Lung (tissue), 16 donors: ENCODE results near the gene DNAJC2. TPM values are rescaled to one million over a fixed set of nuclear protein-coding genes. Genes with fewer than 3 reads are reported as not detected.
A peak's percentile ranks its signal among the peaks of the same experiment; 100 is the strongest.

Experiments
- ATAC-seq: fragments of 200-7000 bp; cut with Tn5 transposase; one replicate; pipeline ENCODE4 v1.9.1; 2020; ENCODE audit warnings: moderate number of reproducible peaks; ENCODE audit not compliant: insufficient read depth, low FRiP score
- DNase-seq, 3 donors: peaks; one replicate each; pipeline ENCODE4 v3.0.0-alpha.2; 2013 to 2017
- H3K27ac ChIP-seq, 2 donors: one replicate each; pipeline ENCODE4 v1.5.1; 2013; ENCODE audit warnings: mild to moderate bottlenecking in 2 of 2, moderate library complexity in 2 of 2, control low read depth in 1 of 2, inconsistent platforms in 1 of 2, low read depth in 1 of 2, low read length in 1 of 2
- H3K27me3 ChIP-seq, 3 donors: one replicate each; pipeline ENCODE4 v1.5.1; 2013; ENCODE audit warnings: low read length in 2 of 3; ENCODE audit not compliant: control insufficient read depth in 3 of 3, insufficient read depth in 3 of 3
- H3K36me3 ChIP-seq, 4 donors: one replicate each; pipeline ENCODE4 v1.5.1; 2013; ENCODE audit warnings: low read length in 4 of 4, mild to moderate bottlenecking in 1 of 4, moderate library complexity in 1 of 4; ENCODE audit not compliant: control insufficient read depth in 4 of 4, insufficient read depth in 4 of 4
- H3K4me1 ChIP-seq, 5 donors: one replicate each; pipeline ENCODE4 v1.5.1; 2013; ENCODE audit warnings: low read length in 5 of 5, mild to moderate bottlenecking in 2 of 5, moderate library complexity in 1 of 5; ENCODE audit not compliant: control insufficient read depth in 5 of 5, insufficient read depth in 5 of 5
- H3K4me3 ChIP-seq: one replicate; pipeline ENCODE4 v1.5.1; 2013; ENCODE audit warnings: mild to moderate bottlenecking, control low read depth, moderate library complexity
- H3K9ac ChIP-seq, 2 donors: one replicate each; pipeline ENCODE4 v1.5.1; 2013; ENCODE audit warnings: low read length in 2 of 2, control low read depth in 1 of 2; ENCODE audit not compliant: insufficient read depth in 1 of 2
- H3K9me3 ChIP-seq, 4 donors: one replicate each; pipeline ENCODE4 v1.5.1; 2013; ENCODE audit warnings: low read length in 3 of 4, mild to moderate bottlenecking in 1 of 4, moderate library complexity in 1 of 4; ENCODE audit not compliant: control insufficient read depth in 4 of 4, insufficient read depth in 3 of 4
- CTCF ChIP-seq: IDR thresholded peaks from 2 replicates; pipeline ENCODE4 v1.5.1; 2012; ENCODE audit warnings: mild to moderate bottlenecking; ENCODE audit errors: control extremely low read depth, extremely low read depth
- whole genome bisulfite sequencing, 2 donors: extraction: QIAGEN DNeasy Blood & Tissue Kit; methylation state at CpG; one replicate each; pipeline ENCODE4 v1.1.7; 2013; 5-methylcytosine and 5-hydroxymethylcytosine counted together
- long read RNA-seq, 5 donors: transcript quantifications; one replicate each; lab custom pipeline, GENCODE V29; 2026
- polyA plus RNA-seq, 2 donors: library from polyadenylated mRNA; stranded (reverse); fragments of 200-250 nt; gene quantifications; one replicate each; pipeline ENCODE4 v1.2.1, GENCODE V29; 2013
- total RNA-seq, 2 donors: library from RNA; depleted of rRNA in 1 of 2; stranded (reverse); fragments of >200 nt in 1 of 2; gene quantifications; one replicate each; pipeline ENCODE4 v1.2.1, GENCODE V29; 2014 to 2021
- donor health status: control.
- donor health status: control.
- donor health status: Bipolar disorder and iron deficiency.
- donor health status: healthy.
- donor health status: DM: yes; HTN: yes; CAD: no.

The DNAJC2 gene
- total RNA-seq (10 to 100 TPM; 18.4 to 21.6 TPM), polyA plus RNA-seq (10 to 100 TPM; 17.9 to 27.7 TPM)
- long read RNA-seq, donor 1, partial matches to known transcripts = 0 of 3 reads
- long read RNA-seq, donor 1, other reads (novel, unspliced or antisense) = 0 of 3 reads
- long read RNA-seq, donor 2, partial matches to known transcripts = 0 of 4 reads
- long read RNA-seq, donor 2, other reads (novel, unspliced or antisense) = 0 of 4 reads
- long read RNA-seq, donor 3, partial matches to known transcripts = 0 of 2 reads
- long read RNA-seq, donor 3, other reads (novel, unspliced or antisense) = 0 of 2 reads
- long read RNA-seq, donor 4, partial matches to known transcripts = 0 of 3 reads
- long read RNA-seq, donor 4, other reads (novel, unspliced or antisense) = 0 of 3 reads
- long read RNA-seq, donor 5, partial matches to known transcripts = 0 of 6 reads
- long read RNA-seq, donor 5, other reads (novel, unspliced or antisense) = 0 of 6 reads

- Histone ChIP-seq H3K27me3 (no peaks in the 10 kb centered on the region), H3K4me3 (peak within 1 kb of the TSS; percentile 90), H3K36me3 (peaks cover 3 to 11% (median 10%) of the 10 kb centered on the region in 4 donors), H3K4me1 (peaks cover 0 to 32% (median 3%) of the 10 kb centered on the region in 5 donors), H3K27ac (peak within 1 kb of the TSS; percentile 77 to 90), H3K9me3 (no peaks in the 10 kb centered on the region), H3K9ac (peak within 1 kb of the TSS; percentile 82 to 86)
- DNase-seq (peak; percentile 90 to 96 (median 95)), ATAC-seq (peak; percentile 91)
- 9% methylated on average over 43 of the region's 43 CpGs for WGBS, 2 donors
- TF ChIP-seq CTCF = no peak
Observed at GRCh38 chr7:103344453-103345149, at the start of gene DNAJC2. DNAJC2 (minus strand) TSS chr7:103344767; CDS start chr7:103344622, 145 bp downstream.

GRCh38 chr7:103391976-103392375 lies 47.4 kb upstream of the DNAJC2 start:
- no peak for TF ChIP-seq CTCF
- Histone ChIP-seq H3K4me3 (no peak overlapping the region), H3K27ac (no peak overlapping the region), H3K27me3 (no peaks in the 10 kb centered on the region), H3K9ac (no peak overlapping the region), H3K4me1 (no peaks in the 10 kb centered on the region), H3K36me3 (no peaks in the 10 kb centered on the region), H3K9me3 (no peaks in the 10 kb centered on the region)
- DNase-seq (no peak), ATAC-seq (no peak)
- 77 to 88% methylated on average over 2 of the region's 2 CpGs for WGBS, 2 donors

GRCh38 chr7:103391150-103391549 lies 46.6 kb upstream of the DNAJC2 start:
- no peaks in the 10 kb centered on the region for H3K27me3 ChIP-seq
- WGBS, 2 donors = 96 to 97% methylated on average over 5 of the region's 5 CpGs
- H3K27ac ChIP-seq = no peak overlapping the region
- H3K4me3 ChIP-seq = no peak overlapping the region
- no peak overlapping the region for H3K9ac ChIP-seq
- H3K9me3 ChIP-seq = no peaks in the 10 kb centered on the region
- no peaks in the 10 kb centered on the region for H3K36me3 ChIP-seq
- DNase-seq (no peak), ATAC-seq (no peak)
- no peak for TF ChIP-seq CTCF
- no peaks in the 10 kb centered on the region for H3K4me1 ChIP-seq
